Dermis blood vessel endothelial cell (primary cell): ENCODE results near the gene DKC1. TPM values are rescaled to one million over a fixed set of nuclear protein-coding genes. Genes with fewer than 3 reads are reported as not detected.

ENCODE experiments used
- DNase-seq: peaks from one replicate; pipeline ENCODE4 v3.0.0; 2010
- total RNA-seq: library from RNA; depleted of rRNA; stranded (reverse); fragments of >200 nt; gene quantifications from 2 replicates; pipeline ENCODE4 v1.2.3, GENCODE V29; 2014

DKC1 gene
- total RNA-seq, 1 donor from 2014 or later, result 45.6 TPM

DNA sequence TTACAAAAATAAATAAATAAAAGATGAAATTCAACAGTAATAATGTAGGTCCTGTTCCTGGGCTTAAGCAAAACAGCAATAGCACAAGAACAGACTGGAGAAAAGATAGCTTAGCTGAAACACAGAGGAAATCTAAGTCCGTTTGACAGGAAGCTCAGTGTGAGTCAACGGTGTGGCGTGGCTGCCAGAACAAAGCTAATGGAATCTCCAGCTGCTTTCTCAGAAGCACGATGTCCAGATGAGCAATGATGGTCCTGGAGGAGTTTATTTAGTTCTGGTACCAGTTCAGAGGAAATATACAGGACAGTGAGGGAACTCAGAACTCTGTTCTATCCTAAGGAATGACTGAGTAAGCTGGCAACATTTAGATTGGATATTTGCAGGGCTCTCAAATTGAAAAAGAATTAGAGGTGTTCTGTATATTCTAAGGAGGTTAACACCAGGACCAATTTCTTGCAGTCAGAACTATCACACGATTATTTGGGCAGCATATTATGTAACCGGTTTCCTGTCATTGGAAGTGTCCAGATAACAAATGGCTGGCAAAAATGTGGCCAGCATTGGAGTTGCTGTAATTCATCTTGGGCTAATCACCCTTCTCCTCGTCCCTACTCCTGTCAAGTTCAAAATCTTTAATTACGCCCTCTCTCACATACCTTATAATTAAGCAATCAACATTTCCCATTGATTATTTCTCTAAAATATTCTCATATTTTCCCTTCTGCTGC is 24.5 kb upstream of the DKC1 start:
- peak; percentile 90 for DNase-seq

DNA sequence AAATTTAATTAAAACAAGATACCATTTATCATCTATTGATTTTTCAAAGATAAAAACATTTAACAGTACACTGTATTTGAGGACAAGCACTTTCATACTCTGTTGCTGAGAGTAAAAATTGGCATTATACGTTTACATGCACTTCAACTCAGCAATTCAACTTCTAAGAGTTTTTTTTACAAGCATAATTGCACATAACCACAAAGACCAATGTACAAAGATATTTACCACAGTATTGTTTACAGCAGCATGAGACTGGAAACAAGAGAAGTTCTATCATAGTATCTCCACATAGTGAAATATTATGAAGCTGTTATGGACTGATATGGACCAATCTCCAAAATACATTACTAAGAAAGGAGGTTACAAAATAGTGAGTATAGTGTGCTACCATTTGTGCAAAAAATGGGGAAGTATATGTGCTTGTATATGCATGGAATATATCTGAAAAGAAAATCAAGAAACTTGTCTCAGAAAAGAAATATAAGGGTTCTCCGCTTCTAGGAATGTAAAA is 22.7 kb upstream of the DKC1 start:
- DNase-seq, result no peak

DNA sequence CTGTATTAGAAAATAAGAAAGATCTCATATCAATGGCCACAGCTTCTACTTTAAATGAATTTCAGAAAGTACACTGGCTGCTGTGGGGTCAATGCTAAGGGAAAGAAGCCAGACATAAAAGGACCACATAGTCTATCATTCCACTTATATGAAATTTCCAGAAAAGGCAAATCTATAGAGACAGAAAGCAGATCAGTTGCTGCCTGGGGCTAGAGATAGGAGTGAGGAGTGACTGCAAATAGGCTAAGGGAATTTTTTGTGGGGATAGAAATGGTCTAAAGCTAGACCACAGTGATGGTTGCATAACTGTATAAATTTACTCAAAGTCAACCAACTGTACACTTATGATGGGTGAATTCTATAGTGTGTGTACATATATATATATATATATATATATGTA is 20.1 kb upstream of the DKC1 start:
- DNase-seq, result no peak

DNA sequence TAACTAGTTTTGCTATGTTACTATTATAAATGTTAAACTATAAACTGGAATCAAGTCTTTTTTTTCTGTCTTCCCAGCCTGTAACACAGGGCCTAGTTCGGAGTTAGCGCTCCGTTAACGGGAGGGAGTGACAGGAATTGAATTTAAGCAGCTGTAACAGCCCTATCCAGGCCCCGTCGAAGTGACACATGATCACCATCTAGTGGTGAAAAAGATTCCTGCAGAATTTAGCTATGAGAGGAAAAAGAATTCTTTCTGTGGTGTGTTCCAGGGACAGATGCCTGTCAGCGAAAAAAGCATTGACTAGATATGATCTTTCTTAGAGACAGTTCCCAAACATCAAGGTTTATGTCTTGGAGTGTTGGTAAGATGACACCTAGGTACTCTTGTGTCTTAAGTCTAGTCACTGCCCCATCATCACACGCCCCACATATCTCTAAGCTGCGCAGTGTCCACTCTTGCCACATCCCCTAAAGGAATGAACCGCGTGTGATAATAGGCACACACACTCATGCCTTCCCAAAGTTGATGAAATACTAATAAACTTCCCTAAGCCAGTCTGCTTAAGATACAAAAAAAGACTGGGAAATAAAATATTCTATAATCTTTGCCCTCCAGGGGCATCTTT is 13.8 kb upstream of the DKC1 start:
- peak; percentile 77 for DNase-seq

DNA sequence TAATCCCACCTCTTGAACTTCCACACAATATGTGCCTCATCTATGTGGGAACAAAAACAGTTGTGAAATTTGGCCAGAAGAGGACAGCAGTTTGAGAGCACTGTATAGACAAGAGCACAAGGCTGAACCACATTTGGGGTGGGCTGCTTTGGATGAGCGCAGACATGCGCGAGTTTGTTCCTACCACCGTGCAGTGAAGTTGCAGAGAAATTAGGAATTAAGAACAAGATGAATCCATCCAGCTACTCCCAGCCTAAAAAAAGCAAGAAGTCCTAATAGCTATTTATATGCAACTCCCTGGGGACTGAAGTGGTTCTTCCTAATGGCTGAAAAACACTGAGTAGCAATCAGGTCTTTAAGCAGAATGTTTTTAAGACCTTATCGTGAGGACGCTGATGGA is 12.8 kb upstream of the DKC1 start:
- peak; percentile 15 for DNase-seq

DNA sequence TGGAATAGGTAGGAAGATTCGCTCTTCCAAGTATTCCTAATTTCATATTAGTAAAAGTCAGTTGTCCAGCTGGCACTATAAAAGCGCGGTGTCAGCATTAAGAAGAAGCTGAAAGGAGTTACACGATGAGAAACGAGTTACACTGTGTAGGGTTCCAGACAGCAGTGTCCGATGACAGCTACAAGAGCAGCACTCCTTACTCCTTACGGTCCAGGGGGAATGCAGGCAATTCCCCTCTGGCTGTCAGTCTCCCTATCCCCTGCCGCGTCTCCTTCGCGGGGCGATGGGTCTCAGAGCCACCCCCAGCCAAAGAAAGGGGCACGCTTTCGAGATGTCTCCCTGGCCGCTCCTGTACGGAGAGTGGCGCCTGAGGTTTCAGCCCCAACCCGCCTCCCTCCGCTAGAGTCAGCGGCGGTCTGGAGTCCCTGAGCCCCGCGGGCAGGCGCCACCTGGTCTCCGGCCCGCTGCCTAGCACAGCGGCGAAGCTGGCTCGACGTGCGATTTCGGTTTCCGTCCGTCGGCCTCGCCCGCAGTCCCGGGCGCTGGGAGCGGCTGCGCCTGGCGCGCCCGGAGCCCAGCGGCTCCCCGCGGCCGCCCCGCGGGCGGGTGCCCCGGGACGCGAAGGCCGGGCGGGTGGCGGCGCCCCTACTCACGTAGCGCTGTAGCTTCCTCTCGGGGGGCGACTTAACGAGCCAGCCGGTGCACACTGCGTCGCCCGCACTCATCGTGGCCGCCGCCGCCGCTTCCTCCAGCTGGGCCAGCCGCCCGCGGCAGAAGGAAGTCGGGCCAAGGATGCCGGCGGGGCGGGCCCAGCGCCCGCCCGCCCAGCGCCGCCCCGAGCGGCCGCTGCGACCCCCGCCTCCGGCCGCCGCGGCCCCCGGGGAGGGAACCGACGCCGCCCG is 12.1 kb upstream of the DKC1 start, which contains the start of gene GAB3:
Gene GAB3 (minus strand): TSS at position 777 of the 902 bp plus-strand sequence. CDS start 52 bp downstream, at position 725.
- peak; percentile 50 for DNase-seq

DNA sequence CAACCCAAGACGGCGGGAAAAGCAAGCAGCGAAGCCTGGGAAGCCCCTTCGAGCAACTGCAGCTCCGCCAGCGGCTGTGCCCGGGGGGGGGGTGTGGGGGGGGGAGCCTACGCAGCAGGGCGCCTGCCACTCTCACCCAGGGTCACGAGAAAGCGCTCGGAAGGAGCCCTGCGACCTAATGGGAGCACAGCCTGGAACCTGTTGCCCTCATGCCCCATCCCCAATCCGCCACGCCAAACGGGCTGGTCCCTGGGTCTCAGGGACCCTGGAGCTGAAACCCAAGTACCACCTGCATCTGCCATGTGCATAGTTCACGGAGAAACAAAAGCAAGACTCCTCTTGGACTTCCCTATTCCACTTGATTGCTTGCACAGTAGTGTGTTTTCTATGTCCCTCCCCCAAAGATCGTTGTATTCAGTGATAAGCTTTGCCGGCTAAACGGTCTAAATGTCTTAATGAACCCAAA is 11.4 kb upstream of the DKC1 start:
- peak; percentile 16 for DNase-seq

DNA sequence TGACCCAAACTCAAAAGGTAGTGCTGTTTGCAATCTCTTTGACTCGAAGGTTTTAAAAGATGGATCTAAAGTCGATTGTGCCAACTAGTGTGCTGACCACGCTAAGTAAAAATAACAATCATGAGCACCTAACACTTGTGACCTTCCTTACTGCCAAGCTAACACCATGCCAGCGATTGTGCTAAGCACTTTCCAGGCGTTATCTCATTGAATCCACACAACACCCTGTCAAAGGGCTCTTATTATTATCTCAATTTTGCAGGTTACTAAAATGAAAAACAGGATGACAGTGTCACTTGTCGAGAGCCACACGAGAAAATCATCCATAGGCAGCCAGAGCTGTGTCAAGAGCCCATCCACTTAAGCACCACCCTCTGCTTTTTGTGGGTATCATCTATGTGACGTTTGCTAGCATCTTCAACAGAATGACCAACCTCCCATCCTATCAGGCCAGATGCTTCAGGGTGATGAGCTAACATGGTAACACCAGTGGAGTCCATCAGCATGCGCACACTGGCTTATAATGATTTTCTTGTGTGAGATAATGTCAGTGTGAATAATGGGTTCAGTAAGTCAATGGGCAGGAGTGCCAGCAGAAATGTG is 10.9 kb upstream of the DKC1 start:
- DNase-seq, result peak; percentile 19

DNA sequence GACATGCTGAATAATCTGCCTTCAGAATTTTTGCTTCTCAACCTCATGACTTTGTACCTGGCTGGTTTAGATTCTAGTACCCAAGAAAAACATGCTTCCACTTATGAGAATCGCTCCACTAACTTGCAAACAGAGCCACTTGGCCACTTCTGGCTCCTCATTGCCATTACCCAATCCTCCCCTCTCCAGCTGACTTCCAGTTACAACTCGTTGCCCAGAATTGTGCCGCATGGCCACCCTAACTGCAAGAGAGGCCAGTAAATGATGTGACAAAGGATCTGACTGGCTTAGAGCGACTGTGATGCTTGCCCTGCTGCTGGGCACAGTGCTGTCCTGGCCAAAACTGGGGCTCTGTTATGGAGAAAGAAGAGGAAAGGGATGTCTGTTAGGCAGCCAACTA is 4.0 kb upstream of the DKC1 start:
- no peak for DNase-seq

DNA sequence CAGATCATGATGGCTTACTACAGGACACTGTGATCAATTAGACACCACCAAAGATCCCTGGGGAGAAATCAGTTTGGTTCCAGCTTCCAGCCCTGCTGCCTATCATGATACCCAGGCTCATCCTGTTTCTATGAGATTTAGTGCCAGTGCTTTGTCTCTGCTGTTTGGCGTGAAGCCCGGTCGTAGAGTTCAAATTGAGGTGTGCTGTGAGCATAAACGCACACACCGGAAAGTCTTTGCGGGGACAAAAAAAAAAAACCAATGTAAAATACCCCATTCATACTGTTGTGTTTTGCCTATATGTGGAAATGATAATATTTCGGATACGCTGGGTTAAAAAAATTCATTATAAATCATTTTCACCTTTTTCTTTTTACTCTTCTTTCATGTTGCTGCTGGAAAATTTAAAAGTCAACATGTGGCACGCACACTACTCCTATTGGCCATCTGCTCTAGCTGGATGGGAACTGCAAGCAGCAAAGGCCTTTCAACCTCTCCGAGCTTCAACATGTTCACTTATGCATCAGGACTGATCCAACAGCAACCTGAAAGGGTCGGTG is 607 bp upstream of the DKC1 start:
- peak; percentile 65 for DNase-seq

DNA sequence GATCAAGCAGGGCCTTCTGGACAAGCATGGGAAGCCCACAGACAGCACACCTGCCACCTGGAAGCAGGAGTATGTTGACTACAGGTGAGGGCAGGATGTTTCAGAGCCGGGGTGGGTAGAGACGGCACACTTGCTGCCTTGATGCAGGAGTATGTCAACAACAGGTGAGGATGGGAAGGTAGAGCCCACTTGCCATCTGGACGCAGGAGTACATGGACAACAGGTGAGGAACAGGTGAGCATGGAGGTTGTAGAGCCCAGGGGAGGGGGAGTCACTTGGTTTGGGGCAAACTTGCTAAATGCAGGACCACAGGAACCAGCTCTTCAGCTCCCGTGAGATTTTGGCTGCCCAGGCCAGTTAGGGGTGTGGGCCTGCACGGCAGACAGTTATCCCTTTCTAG is 12.0 kb downstream of the DKC1 start:
- no peak for DNase-seq

DNA sequence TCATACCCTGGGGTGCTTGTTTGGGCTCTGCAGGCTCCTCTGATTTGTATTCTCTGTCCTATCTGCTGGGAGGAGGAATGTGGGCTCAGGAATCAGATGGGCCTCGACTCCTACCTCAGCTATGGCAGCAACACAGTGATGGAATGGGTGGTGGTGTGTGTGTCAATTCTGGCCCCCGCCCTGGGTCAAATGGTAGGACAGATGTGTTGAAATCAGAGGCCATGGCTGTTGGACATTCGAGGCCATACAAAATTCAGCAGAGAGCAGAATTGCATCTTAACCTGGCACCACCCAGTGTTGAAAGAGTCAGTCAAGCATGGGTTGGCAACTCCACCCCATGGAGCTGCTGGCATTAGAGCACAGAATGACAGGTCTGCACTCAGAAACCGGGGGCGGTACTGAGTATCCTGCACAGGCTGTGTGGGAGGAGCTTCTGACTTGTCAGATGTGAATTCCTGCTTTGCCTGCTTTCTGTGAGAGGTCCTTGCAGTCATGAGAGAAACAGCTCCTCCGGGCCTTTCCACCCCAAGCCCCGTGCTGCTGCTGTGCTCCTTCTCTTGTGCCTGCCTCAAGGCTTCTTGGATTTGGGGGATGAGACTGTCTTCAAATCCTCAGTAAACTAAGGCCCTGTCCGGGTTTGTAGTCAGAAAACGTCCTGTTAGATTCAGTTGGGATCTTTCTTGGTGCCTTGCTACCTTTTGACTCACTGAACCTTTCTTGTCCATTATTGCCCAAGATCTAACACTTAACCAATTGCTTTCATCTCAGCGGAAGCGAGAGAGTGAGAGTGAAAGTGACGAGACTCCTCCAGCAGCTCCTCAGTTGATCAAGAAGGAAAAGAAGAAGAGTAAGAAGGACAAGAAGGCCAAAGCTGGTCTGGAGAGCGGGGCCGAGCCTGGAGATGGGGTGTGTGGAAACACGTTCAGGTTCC is 13.0 kb downstream of the DKC1 start:
- peak; percentile 29 for DNase-seq

DNA sequence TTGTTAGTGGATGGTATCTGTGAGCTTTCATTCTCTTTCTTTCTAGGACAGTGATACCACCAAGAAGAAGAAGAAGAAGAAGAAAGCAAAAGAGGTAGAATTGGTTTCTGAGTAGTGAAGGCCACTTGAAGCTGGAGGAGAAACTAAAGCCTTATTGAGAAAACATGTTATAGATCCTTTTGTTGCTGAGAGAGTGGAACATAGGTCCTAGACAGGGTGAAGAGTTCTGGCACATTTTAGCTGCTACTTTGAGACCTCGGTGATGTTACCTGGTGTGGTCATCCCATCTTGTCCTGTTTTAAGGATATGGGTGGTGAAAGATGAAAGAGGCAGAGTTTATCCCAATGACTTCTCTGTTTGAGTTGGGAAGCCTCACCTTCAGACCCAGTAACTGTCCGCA is 14.1 kb downstream of the DKC1 start:
- no peak for DNase-seq

DNA sequence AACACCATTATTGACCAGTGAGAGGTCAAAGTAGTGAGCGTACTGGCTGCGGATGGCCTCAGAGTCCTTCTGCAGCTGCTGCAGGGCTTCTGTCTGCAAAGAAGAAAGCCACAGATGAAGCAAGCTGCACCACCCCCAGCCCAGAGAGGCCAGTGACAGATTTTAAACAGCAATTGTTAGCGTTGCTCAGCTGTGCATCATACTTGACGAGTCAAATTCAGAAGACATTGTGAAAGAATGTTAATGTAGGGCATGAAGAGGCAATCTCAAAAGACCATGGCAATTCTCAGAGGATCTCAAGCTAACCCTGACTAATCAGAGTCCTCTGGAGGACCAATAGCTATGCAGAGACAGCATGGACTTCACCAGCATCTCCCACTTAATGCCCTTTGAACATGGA is 16.6 kb downstream of the DKC1 start:
- DNase-seq, result no peak

DNA sequence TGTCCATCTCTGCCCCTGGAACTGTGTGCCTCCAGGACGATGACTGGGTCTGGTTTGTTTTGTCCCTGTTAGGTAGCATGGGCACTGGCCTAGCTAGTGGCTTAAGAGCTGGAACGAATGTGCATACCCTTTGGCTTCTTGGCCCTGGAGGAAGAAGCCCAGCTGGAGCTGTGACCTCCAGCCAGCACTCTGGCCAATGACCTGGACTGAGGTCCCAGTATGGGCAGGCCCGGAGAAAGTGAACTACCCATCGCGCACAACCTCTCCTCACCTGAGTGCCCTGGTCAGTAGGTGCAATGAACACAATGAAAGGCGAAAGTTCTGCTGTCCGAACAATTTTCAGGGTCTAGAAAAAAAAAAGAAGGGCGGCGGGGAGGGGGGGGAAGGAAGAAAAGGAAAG is 18.3 kb downstream of the DKC1 start:
- no peak for DNase-seq

DNA sequence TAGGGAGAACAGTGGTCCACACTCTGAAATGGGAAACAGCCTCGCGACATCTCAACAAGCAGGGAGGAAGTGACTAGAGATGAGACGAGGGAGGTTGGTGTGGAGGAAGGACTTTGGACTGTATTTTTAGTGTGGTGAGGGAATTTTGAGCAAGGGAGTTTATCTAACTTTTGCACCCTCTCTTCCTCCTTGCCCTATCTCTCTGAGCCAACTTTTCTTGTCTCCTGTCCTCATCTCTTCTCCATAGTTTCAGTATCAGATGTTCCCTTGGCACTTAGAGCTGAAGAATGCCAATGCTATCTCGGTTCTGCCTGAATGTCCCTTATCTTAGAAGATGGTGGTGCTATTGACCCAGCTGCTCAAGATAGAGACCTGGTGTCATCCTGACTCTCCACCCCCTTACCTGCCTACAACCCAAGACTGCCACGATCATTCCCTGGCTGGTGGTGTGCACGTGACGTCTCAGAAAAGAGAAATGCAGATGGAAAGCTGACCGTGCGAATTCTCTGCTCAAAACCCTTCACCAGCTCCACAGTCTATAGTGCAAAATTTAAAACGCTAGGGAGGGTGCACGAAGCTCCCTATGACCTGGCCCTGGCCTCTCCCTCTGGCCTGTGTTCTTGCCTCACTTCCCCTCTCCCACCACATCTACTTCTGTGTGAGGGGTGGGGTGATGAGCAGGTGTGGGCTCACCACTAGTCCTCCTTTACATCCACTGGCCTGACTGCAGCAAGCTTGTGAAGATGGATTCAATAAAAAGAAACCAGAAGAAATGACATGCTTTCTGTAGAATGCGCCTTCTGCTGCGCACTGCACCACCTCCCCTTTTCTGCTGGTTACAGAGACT is 21.7 kb downstream of the DKC1 start:
- DNase-seq, result no peak

DNA sequence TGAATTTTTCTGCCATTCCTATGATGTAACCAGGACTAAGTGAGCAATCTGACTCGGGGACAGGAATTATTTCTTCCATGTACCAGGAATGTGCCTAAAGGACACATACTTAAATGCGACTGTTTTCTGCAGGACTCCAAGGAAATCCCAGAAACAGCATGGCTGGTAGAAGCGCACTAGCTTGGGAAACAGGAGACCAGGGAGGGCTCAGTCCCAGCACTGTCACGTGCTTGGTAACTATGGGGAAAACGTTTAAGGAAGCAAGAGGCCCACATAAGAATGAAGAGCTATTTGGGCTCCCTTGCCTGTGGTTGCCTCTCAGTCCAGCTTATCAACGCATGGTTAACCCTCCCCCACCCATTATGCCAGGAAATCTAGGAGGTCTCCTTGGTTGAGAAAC is 23.1 kb downstream of the DKC1 start:
- DNase-seq, result no peak

DNA sequence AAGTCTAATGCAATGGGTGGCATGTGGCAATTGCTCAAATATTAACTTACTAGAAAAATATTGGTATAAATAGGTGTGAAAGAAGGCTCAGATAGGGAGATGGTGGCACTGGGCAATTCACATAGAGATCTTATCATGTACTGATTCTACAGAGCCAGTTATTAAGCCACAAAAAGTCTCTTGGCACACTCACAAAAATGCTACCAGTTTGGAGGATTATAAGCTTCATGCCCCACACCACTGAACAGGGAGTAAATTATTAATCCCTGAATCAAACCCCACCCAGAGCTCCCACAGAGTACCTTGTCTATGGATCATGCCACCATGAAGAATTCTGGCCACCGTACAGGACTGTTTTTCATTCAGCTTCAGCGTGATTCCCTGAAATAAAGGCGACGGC is 28.8 kb downstream of the DKC1 start:
- DNase-seq, result no peak

DNA sequence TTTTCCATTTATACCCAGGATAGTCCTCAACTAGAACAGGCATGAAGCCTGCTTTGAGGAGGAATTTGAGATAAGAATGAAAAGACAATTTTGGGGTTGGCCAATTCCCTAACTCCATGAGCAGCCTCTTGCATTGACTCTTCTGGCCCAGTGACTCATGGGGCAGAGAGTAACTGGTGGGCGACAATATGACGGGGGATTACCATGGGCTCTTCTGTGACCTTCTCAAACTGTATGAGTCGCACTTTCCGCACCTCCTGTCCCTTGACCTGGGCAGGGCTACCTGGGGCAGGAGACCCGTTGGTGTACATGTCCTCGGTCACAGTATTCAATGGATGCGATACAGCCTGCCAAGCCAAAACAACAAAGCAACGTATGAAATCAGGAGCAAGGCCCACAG is 29.3 kb downstream of the DKC1 start:
- DNase-seq, result no peak
